Astrocyte of the cerebellum (primary cell): ENCODE measurements around the gene SEC11C.

Experiments used
- DNase-seq: peaks from one replicate; pipeline ENCODE4 v3.0.0-alpha.2; 2011; ENCODE audit warnings: low read depth
- H3K4me3 ChIP-seq: 2 replicates; pipeline ENCODE4 v1.5.1; 2011; ENCODE audit warnings: mild to moderate bottlenecking, low read depth, low read length, moderate library complexity
- in situ Hi-C: cut with HindIII; loops from 2 replicates; pipeline ENCODE4 v1.10.0; 2017; ENCODE audit warnings: low sequenced_read_pairs
- TF ChIP-seq, protein P1 (sequence below): IDR thresholded peaks from 2 replicates; pipeline ENCODE4 v1.5.1; 2012; ENCODE audit warnings: low read length, low read depth, moderate library complexity, mild to moderate bottlenecking; ENCODE audit errors: missing control alignments

The SEC11C gene

DNA sequence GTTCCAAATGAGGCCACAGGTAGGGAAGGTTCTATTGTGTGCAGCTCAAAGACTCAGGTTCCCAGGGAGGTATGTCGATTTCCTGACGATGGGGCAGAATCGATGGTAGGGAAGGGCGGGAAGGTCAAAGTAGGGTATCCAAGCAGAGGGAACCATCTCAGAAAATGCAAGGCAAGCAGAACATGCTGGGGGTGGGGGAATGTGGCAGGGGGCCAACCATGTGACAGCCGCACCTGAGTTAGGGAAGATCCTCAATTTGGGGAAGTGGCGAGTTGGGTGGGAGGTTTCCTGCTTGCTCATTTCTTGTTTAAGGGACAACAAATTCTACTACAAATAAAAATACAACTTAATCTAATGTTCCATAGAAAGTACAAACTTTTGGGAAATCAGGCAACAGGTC is 58.5 kb downstream of the SEC11C start:
- TF ChIP-seq, protein P1, sequence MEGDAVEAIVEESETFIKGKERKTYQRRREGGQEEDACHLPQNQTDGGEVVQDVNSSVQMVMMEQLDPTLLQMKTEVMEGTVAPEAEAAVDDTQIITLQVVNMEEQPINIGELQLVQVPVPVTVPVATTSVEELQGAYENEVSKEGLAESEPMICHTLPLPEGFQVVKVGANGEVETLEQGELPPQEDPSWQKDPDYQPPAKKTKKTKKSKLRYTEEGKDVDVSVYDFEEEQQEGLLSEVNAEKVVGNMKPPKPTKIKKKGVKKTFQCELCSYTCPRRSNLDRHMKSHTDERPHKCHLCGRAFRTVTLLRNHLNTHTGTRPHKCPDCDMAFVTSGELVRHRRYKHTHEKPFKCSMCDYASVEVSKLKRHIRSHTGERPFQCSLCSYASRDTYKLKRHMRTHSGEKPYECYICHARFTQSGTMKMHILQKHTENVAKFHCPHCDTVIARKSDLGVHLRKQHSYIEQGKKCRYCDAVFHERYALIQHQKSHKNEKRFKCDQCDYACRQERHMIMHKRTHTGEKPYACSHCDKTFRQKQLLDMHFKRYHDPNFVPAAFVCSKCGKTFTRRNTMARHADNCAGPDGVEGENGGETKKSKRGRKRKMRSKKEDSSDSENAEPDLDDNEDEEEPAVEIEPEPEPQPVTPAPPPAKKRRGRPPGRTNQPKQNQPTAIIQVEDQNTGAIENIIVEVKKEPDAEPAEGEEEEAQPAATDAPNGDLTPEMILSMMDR: no peak
- no peak for DNase-seq
- no peak overlapping the region for H3K4me3 ChIP-seq
- in situ Hi-C loops: no loop called here

DNA sequence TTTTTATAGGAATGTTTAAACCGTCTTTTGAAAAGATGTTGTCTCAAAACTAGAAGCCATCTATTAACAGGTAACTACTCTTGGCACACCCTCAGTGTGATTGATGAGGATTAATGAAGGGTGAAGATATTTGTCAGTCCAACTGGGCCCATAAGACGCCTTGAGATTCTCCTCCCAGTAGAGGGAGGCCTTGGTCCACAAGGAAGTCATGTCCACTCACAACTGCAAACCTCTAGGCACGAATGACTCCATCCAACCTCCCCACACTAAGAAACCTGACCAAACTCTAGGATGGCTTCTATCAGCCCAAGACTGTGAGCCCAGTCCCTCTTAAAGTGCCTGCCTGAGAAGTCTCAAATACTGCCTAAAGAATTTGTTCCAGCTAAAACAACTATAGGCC is 61.1 kb downstream of the SEC11C start:
- TF ChIP-seq, protein P1: no peak
- DNase-seq: no peak
- in situ Hi-C loops: no loop called here
- no peak overlapping the region for H3K4me3 ChIP-seq

DNA sequence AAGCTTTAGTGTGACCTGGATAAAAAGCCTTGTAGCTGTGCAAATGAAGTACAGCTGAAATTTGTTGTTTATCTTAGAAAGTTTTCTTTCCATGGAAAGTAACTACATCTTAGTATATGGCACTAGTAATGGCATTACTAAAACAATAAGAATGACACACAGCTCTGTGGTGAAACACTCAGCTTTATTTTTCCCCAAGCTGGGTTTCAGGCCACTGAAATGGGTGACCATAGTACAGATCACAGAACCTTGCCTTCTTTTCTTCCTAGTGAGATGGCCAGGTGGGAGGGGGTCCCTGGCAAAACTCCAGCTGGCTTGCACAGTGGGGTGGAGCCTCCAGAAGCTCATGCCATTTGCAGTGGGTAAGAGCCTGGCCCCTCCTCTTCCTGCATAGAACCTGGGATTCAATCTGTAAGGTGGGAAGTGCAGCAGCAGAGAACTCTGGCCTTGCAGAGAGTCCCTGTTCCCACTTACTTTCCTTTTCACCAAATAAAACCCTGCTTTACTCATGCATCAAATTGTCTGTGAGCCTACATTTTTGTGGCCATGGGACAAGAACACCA is 62.7 kb downstream of the SEC11C start:
- TF ChIP-seq, protein P1: no peak
- no peak for DNase-seq
- in situ Hi-C loops: no loop called here

DNA sequence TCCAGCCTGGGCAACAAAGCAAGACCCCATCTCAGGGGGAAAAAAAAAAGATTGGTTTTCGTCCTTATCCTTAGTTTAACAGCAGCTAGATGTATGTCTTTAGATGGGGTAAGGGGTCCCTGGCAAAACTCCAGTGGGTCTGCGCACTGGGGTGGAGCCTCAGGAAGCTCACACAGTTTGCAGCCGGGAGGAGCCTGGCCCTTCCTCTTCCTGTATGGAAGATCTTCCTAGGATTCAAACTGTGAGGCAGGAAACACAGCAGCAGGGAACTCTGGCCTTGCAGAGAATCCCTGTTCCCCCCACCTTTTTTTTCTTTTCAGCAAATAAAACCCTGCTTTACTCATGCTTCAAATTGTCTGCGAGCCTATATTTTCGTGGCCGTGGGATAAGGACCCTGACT is 67.8 kb downstream of the SEC11C start:
- TF ChIP-seq, protein P1: no peak
- in situ Hi-C loops: no loop called here
- DNase-seq: no peak
- H3K4me3 ChIP-seq: no peak overlapping the region

More for the DNA sequence above, 62.7 kb downstream of the SEC11C start:
- no peak overlapping the region for H3K4me3 ChIP-seq
